ENCODE data around the gene HSPA12A. TPM values are rescaled to one million over a fixed set of nuclear protein-coding genes. Genes with fewer than 3 reads are reported as not detected.

The HSPA12A gene
- total RNA-seq, 4 donors from 2014 or later, result 9.6 to 26.6 (median 18.2) TPM

- Histone ChIP-seq H3K4me3 (no peak overlapping the region), H3K27me3 (peaks cover 6% of the 10 kb centered on the region), H3K27ac (no peak overlapping the region), H3K9me3 (no peaks in the 10 kb centered on the region), H3K4me1 (peaks cover 5% of the 10 kb centered on the region), H3K36me3 (peaks cover 6% of the 10 kb centered on the region)
- TF ChIP-seq POLR2AphosphoS5 (IDR thresholded peaks at IDR 0.05), result no peak
- TF ChIP-seq EP300 (IDR thresholded peaks at IDR 0.05), result no peak
- no peak for TF ChIP-seq CTCF (IDR thresholded peaks at IDR 0.05)
- no peak for TF ChIP-seq POLR2A (IDR thresholded peaks at IDR 0.05)
- DNase-seq (ENCODE audit: low spot score in 2 of 2), result no peak
- WGBS, result 81% methylated on average over 5 of the region's 5 CpGs
Measured at GRCh38 chr10:116672891-116673290, 69.5 kb downstream of the HSPA12A start.

GRCh38 chr10:116671274-116671926, 71.0 kb downstream of the HSPA12A start:
- H3K9me3 ChIP-seq, result no peaks in the 10 kb centered on the region
- no peak for DNase-seq (ENCODE audit: low spot score in 2 of 2)
- H3K4me1 ChIP-seq, result peaks cover 5% of the 10 kb centered on the region
- H3K27me3 ChIP-seq, result peaks cover 6% of the 10 kb centered on the region
- peaks cover 6% of the 10 kb centered on the region for H3K36me3 ChIP-seq
- TF ChIP-seq CTCF (IDR thresholded peaks at IDR 0.05), result no peak
- no peak for TF ChIP-seq POLR2AphosphoS5 (IDR thresholded peaks at IDR 0.05)
- TF ChIP-seq POLR2A (IDR thresholded peaks at IDR 0.05), result no peak
- no peak for TF ChIP-seq EP300 (IDR thresholded peaks at IDR 0.05)
- no peak overlapping the region for H3K4me3 ChIP-seq
- WGBS, result 72% methylated on average over 5 of the region's 5 CpGs
- H3K27ac ChIP-seq, result no peak overlapping the region

- peak in 1 of 2 donors; percentile 32 for DNase-seq (ENCODE audit: low spot score in 2 of 2)
Measured at GRCh38 chr10:116670706-116671105, 71.7 kb downstream of the HSPA12A start.

GRCh38 chr10:116669832-116670644, 72.3 kb downstream of the HSPA12A start:
- no peak for TF ChIP-seq CTCF (IDR thresholded peaks at IDR 0.05)
- TF ChIP-seq EP300 (IDR thresholded peaks at IDR 0.05), result no peak
- TF ChIP-seq POLR2A (IDR thresholded peaks at IDR 0.05), result no peak
- no peak for TF ChIP-seq POLR2AphosphoS5 (IDR thresholded peaks at IDR 0.05)
- Histone ChIP-seq H3K9me3 (no peaks in the 10 kb centered on the region), H3K36me3 (peaks cover 4% of the 10 kb centered on the region), H3K4me1 (peaks cover 5% of the 10 kb centered on the region), H3K4me3 (peak overlapping the region; percentile 34), H3K27me3 (peaks cover 6% of the 10 kb centered on the region), H3K27ac (no peak overlapping the region)
- WGBS, result 29% methylated on average over 16 of the region's 41 CpGs
- DNase-seq (ENCODE audit: low spot score in 2 of 2), result peak in 1 of 2 donors; percentile 61

More at GRCh38 chr10:116670706-116671105, 71.7 kb downstream of the HSPA12A start:
- no peak overlapping the region for H3K4me3 ChIP-seq
- H3K27me3 ChIP-seq, result peaks cover 6% of the 10 kb centered on the region
- no peaks in the 10 kb centered on the region for H3K9me3 ChIP-seq
- peaks cover 5% of the 10 kb centered on the region for H3K4me1 ChIP-seq
- no peak for TF ChIP-seq CTCF (IDR thresholded peaks at IDR 0.05)
- no peak overlapping the region for H3K27ac ChIP-seq
- H3K36me3 ChIP-seq, result peaks cover 6% of the 10 kb centered on the region
- 67% methylated on average over 6 of the region's 6 CpGs for WGBS

- Histone ChIP-seq H3K4me1 (peaks cover 5% of the 10 kb centered on the region), H3K36me3 (no peaks in the 10 kb centered on the region), H3K27ac (no peak overlapping the region), H3K4me3 (no peak overlapping the region), H3K9me3 (no peaks in the 10 kb centered on the region), H3K27me3 (peaks cover 6% of the 10 kb centered on the region)
- TF ChIP-seq EP300 (IDR thresholded peaks at IDR 0.05), result no peak
- TF ChIP-seq POLR2AphosphoS5 (IDR thresholded peaks at IDR 0.05), result no peak
- no peak for TF ChIP-seq CTCF (IDR thresholded peaks at IDR 0.05)
- no peak for TF ChIP-seq POLR2A (IDR thresholded peaks at IDR 0.05)
- 95% methylated on average over 2 of the region's 5 CpGs for WGBS
- peak in 1 of 2 donors; percentile 55 for DNase-seq (ENCODE audit: low spot score in 2 of 2)
Measured at GRCh38 chr10:116669080-116669479, 73.3 kb downstream of the HSPA12A start.
